SJSA1 (cell line): ENCODE results near the gene TRPV3. TPM values are rescaled to one million over a fixed set of nuclear protein-coding genes. Genes with fewer than 3 reads are reported as not detected.

Experiments used
- DNase-seq, 2 experiments: peaks; one replicate each; pipeline ENCODE4 v3.0.0-alpha.2; 2015 to 2020; ENCODE audit warnings: low spot score in 2 of 2, low read depth in 1 of 2
- H3K27ac ChIP-seq: fragments of 250-450 bp; sonication (Bioruptor Pico); 2 replicates; pipeline ENCODE4 v1.5.1; 2020; ENCODE audit warnings: mild to moderate bottlenecking, moderate library complexity
- H3K27me3 ChIP-seq: fragments of 250-450 bp; sonication (Bioruptor Pico); replicated peaks from 2 replicates; pipeline ENCODE4 v1.5.1; 2020; ENCODE audit warnings: mild to moderate bottlenecking, moderate library complexity
- H3K36me3 ChIP-seq: fragments of 250-450 bp; sonication (Bioruptor Pico); 2 replicates; pipeline ENCODE4 v1.5.1; 2020; ENCODE audit warnings: mild to moderate bottlenecking
- H3K4me1 ChIP-seq: fragments of 250-450 bp; sonication (Bioruptor Pico); replicated peaks from 2 replicates; pipeline ENCODE4 v1.6.1; 2021; ENCODE audit warnings: mild to moderate bottlenecking
- H3K4me3 ChIP-seq: fragments of 250-450 bp; sonication (Bioruptor Pico); 2 replicates; pipeline ENCODE4 v1.5.1; 2020; ENCODE audit warnings: mild to moderate bottlenecking
- H3K9me3 ChIP-seq: fragments of 250-450 bp; sonication (Bioruptor Pico); replicated peaks from 2 replicates; pipeline ENCODE4 v1.5.1; 2020; ENCODE audit warnings: mild to moderate bottlenecking
- total RNA-seq: library from RNA; depleted of rRNA; stranded (reverse); fragments of >200 nt; shearing (Covaris generic); gene quantifications from 2 replicates; pipeline ENCODE4 v1.2.3, GENCODE V29; 2014; rRNA removed

Gene TRPV3
- not detected in 2 replicates for total RNA-seq

DNA sequence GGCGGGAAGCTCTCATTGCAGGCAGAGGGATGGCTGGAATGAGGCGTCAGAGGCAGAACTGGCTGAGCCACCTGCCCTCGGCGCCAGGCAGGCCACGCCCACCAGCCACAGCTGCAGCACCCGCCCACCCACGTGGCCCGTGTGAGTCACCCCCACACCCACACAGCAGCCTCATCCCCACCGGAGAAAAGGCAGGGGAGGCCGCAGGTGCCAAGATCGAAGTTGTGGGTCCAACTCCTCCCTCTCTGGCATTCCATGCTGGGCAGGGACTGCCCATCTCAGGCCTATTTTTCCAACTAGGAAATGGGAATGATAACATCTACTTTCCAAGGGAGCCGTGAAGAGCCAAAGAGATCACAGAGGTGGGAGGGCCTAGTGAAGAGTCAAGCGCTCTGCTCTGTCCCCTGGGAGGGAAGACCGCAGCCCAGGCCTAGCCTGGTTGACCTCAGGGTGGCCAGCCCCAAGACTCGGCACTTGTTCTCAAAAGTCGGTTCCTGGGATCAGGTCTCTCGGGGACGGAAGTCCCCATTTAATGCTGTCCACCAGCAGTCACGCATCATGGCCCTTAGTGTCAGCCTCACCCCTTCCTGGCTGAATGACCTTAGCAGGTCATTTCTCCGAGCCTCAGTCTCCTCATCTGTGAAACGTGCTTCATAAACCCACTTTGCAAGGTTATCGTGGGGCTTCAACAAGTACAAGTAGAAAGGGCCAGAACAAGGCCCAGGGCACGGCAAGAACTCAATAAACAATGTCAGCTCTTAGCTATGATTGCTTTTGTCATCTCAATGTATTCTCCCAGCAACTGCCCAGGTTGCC is at the start of gene TRPV3:
Gene TRPV3, minus strand, starts transcription at position 45 of the 816 bp plus-strand sequence. CDS start 2,962 bp downstream, outside the sequence.
- H3K4me1 ChIP-seq, result peaks cover 12% of the 10 kb centered on the region
- H3K4me3 ChIP-seq, result no peak within 1 kb of the TSS
- no peaks in the 10 kb centered on the region for H3K36me3 ChIP-seq
- no peaks in the 10 kb centered on the region for H3K9me3 ChIP-seq
- no peaks in the 10 kb centered on the region for H3K27me3 ChIP-seq
- no peak within 1 kb of the TSS for H3K27ac ChIP-seq
- no peak for DNase-seq

DNA sequence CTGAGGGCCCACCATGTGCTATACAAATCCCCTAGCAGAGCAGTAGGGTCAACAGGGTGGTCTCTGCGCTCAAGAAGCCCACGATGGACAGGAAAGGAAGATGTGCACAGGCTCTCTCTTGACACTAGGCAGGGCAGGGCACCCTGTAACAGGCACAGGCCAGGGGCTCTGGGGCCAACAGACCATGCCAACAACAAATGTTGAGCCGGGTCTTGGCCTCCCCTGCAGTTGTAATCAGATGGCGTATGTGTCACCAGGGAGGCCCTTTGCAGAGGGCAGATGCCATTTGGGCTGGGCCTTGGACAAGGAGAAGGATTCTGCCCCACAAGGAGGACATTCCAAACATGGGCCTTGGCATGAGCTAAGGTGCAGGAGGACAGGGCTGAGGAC is 46.3 kb upstream of the TRPV3 start:
- no peak for DNase-seq
- Histone ChIP-seq H3K9me3 (no peaks in the 10 kb centered on the region), H3K27ac (no peak overlapping the region), H3K4me3 (no peak overlapping the region), H3K4me1 (no peaks in the 10 kb centered on the region), H3K36me3 (no peaks in the 10 kb centered on the region), H3K27me3 (no peaks in the 10 kb centered on the region)

DNA sequence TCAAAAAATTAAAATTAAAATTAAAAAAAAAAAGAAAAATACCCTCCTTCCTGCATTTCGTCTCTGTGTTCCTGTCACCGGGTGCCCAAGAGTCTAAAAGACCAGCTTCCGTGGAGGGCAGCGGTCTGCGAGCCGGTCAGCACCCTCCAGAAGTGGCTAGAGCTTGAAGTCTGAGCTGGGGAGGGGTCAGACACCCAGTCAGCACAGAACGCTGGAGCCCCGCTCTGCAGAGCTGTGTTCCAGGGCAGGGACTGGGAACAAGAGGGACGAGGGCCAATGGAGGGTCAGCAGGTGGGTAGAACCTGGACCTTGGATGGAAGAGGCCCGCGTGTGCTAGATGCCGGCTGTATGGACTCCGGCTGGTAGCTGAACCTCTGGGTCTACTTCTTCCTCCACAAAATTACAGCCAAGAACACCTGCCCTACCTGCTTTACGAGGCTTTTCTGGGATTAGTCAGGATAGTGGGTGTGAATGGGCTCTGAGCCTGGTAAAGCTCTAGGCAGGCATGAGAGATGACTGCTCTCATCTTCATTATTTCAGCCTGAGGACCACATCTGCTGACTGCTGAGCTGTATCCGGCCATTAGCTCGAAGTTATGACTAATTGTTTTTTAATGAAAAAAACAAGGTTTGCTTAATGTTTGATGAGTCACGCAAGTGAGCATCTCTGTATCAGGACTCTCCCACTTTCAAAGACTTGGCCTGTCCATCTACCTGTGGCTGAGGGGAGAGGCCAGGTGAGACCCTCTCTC is 45.7 kb upstream of the TRPV3 start:
- no peak overlapping the region for H3K27ac ChIP-seq
- no peak overlapping the region for H3K4me3 ChIP-seq
- DNase-seq, result no peak
- H3K36me3 ChIP-seq, result no peaks in the 10 kb centered on the region
- H3K4me1 ChIP-seq, result no peaks in the 10 kb centered on the region
- no peaks in the 10 kb centered on the region for H3K27me3 ChIP-seq
- no peaks in the 10 kb centered on the region for H3K9me3 ChIP-seq

DNA sequence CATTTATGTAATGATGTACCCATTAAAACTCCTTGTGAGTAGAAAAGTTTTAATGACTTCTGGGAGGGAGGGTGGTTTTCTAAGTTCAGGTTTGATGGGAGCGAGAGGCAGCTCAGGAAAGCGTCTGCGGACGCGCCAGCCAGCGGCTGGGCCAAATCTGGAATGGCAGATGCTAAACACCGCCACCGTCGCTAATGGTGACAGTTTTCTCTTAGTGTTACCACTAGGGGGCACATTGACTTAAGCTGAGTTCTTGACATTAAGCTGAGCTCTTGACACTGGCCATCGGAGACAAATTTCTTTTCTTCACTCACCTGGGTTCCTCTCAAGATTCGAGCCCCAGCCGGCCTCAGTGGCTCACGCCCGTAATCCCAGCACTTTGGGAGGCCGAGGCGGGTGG is 44.9 kb upstream of the TRPV3 start:
- DNase-seq, result no peak
- Histone ChIP-seq H3K9me3 (no peaks in the 10 kb centered on the region), H3K27ac (no peak overlapping the region), H3K4me3 (no peak overlapping the region), H3K4me1 (no peaks in the 10 kb centered on the region), H3K27me3 (no peaks in the 10 kb centered on the region), H3K36me3 (no peaks in the 10 kb centered on the region)

DNA sequence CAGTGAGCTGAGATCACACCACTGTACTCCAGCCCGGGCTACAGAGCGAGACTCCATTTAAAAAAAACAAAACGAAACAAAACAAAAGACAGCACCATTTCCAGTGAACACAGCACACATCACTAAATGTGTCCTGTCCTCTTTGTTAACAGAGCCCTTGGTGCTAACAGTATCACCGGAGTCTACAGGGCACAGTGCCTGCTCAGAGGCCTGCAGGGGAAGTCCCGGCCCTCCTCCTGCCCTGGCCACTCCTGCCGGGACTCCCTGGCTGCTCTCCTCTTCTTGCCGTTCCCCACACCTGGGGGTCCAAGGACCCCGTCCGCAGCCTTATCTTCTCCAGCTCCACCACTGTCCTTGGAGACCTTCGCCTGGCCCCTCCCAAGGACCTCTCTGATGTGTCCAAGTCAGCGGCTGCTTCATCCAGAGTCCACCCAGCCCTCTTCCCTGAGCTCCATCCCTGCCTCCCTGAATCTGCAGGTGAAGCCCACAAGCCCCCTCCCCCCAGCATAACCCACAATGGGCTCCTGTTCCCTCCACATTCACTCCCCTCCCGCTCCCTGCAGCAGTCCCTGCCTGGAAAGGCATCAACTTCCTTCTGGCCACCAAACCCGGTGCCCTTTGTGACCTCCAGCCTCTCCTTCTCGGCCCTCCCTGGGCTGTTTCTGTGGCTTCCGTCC is 43.1 kb upstream of the TRPV3 start:
- no peaks in the 10 kb centered on the region for H3K4me1 ChIP-seq
- no peak for DNase-seq
- H3K9me3 ChIP-seq, result no peaks in the 10 kb centered on the region
- H3K36me3 ChIP-seq, result no peaks in the 10 kb centered on the region
- no peak overlapping the region for H3K27ac ChIP-seq
- no peak overlapping the region for H3K4me3 ChIP-seq
- H3K27me3 ChIP-seq, result no peaks in the 10 kb centered on the region

DNA sequence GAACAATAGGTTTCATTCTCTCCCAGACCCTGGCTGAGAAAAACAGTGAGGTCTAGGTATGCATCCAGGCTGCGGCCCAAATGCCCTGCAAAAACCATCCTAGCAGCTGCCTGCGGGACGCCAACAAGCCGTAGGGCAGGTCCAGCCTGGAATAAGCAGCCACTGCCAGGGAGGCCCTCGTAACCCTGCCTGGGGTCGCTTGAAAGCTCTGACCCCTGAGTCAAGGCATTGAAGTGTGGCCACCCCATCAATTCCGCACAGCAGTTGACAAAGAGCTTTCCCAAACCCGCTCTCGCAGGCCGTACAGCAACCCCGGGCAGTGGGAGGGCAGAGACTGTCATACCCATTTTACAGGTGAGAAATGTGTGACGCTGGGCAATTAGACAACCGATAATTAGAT is 40.5 kb upstream of the TRPV3 start:
- Histone ChIP-seq H3K27me3 (no peaks in the 10 kb centered on the region), H3K27ac (no peak overlapping the region), H3K4me3 (no peak overlapping the region), H3K9me3 (no peaks in the 10 kb centered on the region), H3K36me3 (no peaks in the 10 kb centered on the region), H3K4me1 (no peaks in the 10 kb centered on the region)
- no peak for DNase-seq

DNA sequence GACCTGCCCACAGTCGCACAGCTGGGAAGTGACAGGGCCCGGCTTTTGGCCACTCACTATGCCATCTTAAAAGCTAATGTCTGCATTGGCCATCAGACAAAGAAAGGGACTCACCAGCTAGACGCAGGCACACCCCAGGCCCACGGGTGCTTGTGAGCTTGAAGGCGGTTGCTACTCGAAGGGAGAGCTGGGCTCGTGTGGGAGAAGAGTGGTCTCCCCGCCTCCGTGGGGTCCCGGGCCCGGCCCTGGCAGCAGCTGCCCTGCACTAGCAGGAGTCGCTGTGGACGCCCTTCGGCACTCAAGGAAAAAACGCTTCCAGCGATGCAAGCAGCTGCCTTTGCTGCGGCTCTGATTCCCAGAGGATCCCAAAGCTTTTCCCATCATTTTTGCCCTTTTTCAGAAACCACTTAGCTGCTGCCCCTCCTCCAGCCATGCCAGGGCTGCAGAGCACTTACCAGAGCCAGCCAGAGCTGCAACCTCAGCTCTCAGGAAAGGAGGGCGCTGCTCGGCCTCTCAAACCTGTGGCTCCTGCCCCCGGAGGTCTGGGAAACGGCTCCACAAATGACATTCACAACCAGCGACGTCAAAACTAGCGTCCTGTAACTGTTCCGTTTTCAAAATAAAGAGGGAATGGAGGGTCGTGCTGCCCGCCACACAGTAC is 39.3 kb upstream of the TRPV3 start:
- H3K36me3 ChIP-seq, result no peaks in the 10 kb centered on the region
- no peaks in the 10 kb centered on the region for H3K27me3 ChIP-seq
- H3K4me3 ChIP-seq, result no peak overlapping the region
- no peak for DNase-seq
- H3K27ac ChIP-seq, result no peak overlapping the region
- H3K4me1 ChIP-seq, result no peaks in the 10 kb centered on the region
- no peaks in the 10 kb centered on the region for H3K9me3 ChIP-seq

DNA sequence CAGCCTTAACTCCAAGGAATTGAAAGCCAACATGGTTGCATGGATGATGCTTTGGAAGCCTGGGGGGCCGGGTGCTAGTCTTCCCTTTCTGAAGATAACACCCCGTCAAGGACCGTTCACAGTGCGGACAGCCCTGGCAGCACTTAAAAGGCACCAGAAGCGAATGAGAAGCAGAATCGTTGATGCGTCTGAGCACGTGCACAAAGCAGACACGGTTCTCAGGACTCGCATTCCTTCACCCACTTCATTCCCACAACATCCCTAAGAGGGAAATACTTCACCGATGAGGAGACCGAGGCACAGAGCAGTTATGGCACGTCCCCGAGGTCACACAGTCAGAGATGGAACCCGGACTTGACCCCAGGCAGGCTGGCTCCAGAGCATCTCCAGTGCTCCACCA is 37.4 kb upstream of the TRPV3 start:
- Histone ChIP-seq H3K27me3 (no peaks in the 10 kb centered on the region), H3K27ac (no peak overlapping the region), H3K36me3 (no peaks in the 10 kb centered on the region), H3K9me3 (no peaks in the 10 kb centered on the region), H3K4me1 (no peaks in the 10 kb centered on the region), H3K4me3 (no peak overlapping the region)
- no peak for DNase-seq

DNA sequence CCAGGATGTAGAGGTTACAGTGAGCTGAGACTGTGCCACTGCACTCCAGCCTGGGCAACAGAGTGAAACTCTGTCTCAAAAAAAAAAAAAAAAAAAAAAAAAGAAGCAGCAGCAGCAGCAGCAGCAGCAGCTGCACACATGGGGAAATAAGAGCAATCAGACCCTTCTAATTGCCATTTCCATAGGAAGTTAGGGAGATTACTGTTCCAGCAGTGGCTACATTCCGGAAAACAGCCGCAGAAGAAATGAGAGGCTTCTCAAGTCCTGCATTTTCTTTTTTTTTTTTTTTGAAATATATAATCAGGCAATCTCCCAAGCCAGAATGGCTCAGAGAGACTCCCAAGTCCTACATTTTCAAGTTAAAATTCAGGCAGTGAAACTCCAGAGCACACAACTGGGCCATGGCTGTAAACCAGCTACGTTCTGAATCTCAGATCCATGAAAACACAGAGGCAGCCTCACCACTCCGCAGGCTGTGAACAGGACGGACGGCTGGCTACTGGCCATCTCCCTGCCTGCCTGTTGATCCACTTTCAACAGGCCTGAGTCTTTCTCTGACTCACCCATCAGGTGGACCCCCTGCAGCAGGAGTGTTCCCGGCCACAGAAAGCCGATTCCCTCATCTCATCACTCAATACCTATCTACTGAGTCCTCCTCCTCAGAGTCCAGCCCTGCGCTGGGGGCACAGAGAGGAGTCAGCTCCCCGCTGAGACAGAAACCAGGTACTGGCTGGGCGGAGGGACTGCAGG is 36.6 kb upstream of the TRPV3 start:
- H3K27me3 ChIP-seq, result no peaks in the 10 kb centered on the region
- H3K36me3 ChIP-seq, result no peaks in the 10 kb centered on the region
- no peak for DNase-seq
- H3K4me3 ChIP-seq, result no peak overlapping the region
- H3K9me3 ChIP-seq, result no peaks in the 10 kb centered on the region
- H3K27ac ChIP-seq, result no peak overlapping the region
- H3K4me1 ChIP-seq, result no peaks in the 10 kb centered on the region

DNA sequence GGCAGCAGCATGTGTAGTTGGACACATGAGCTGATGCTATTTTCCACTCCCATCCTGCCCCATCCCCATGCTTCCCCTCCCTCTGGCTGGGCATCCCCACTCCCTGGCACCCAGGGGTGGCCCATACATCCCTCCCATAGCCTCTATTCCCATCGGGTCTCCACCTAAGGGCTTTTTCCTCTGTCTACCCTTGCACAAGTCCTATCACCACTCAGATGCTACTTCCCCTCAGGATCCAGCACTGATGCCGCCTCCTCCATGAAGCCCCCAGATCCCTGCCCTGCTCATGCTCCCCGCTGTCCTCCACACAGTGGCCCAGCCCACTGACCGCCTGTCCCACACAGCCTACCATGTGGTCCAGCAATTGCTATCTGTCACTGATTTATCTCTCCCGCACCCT is 35.8 kb upstream of the TRPV3 start:
- H3K4me3 ChIP-seq, result no peak overlapping the region
- H3K9me3 ChIP-seq, result no peaks in the 10 kb centered on the region
- no peaks in the 10 kb centered on the region for H3K36me3 ChIP-seq
- no peaks in the 10 kb centered on the region for H3K4me1 ChIP-seq
- no peak for DNase-seq
- no peak overlapping the region for H3K27ac ChIP-seq
- H3K27me3 ChIP-seq, result no peaks in the 10 kb centered on the region

DNA sequence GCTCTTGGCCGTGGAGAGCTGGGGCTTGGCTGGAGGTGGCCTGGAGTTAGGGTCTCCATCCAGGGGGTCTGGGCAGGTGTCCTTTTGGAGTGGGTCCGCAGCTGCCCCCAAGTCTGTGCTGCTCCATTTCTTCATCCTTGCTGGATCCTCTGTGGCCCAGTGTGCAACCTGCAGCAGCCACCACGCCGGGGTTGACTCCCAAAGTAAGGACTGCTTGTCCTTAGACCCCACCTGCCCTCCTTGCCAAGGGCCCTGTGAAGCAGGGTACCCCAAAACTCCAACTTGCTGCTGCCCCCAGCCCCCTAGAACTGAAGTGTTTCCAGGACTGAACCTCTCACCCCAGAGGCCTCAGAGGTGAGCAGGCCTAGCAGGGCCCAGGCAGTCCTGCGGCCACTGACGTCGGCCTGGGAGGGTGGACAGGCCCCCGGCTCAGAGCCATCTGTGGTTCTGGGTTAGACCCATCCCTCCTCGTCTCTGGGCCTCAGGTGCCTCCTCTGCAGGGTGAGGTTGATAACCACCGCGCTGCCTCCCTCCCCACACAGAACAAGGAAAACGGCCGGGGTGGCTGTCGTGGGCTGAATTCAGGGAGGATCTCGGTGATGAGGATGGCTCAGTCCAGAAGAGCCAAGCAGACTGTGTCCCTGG is 34.7 kb upstream of the TRPV3 start:
- H3K9me3 ChIP-seq, result no peaks in the 10 kb centered on the region
- DNase-seq, result no peak
- no peak overlapping the region for H3K27ac ChIP-seq
- no peaks in the 10 kb centered on the region for H3K36me3 ChIP-seq
- no peak overlapping the region for H3K4me3 ChIP-seq
- no peaks in the 10 kb centered on the region for H3K27me3 ChIP-seq
- H3K4me1 ChIP-seq, result no peaks in the 10 kb centered on the region

DNA sequence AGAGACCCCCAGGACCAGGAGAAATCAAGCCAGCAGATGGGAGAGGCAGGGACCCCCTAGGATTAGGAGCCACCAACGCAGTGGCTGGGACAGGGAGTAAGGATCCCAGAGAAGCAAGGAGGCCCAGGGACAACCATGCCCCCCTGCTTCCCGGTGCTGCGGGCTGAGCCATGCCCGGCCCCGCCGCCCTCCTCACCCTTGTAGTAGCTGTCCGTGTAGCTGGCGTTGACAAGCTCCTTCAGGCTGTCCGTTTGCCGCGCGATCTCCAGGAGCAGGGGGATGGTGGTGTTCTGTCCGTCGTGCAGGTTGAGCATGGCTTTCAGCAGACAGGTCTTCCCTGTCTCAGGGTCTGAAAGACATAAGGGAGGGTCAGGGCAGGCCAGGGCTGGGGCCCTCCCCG is 33.2 kb upstream of the TRPV3 start:
- Histone ChIP-seq H3K36me3 (no peaks in the 10 kb centered on the region), H3K27me3 (no peaks in the 10 kb centered on the region), H3K4me1 (no peaks in the 10 kb centered on the region), H3K9me3 (no peaks in the 10 kb centered on the region), H3K27ac (no peak overlapping the region), H3K4me3 (no peak overlapping the region)
- no peak for DNase-seq

DNA sequence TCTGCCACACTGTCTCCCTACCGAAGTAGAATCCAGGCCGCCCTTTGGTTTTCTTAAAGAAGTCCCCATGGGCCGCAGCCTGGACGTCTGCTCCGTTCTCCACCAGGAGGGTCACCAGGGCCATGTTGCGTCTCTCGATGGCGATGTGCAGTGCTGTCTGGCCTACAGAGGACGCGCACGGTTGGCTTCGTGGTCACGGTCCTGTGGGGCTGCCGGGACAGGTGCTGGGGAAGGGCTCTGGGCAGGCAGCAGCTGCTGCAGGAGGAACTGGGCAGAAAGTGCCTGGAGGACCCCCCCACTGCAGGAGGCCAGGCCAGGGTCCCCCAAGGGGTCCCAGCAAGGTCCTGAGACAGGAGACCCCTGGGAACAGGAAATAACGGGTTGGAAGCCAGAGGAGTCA is 32.6 kb upstream of the TRPV3 start:
- Histone ChIP-seq H3K4me1 (no peaks in the 10 kb centered on the region), H3K27ac (no peak overlapping the region), H3K9me3 (no peaks in the 10 kb centered on the region), H3K27me3 (no peaks in the 10 kb centered on the region), H3K36me3 (no peaks in the 10 kb centered on the region), H3K4me3 (no peak overlapping the region)
- DNase-seq, result no peak
